ENCODE results near the gene DCAKD. TPM values are rescaled to one million over a fixed set of nuclear protein-coding genes. Genes with fewer than 3 reads are reported as not detected.

Gene DCAKD
- total and polyA plus RNA-seq, 10 of the 15 experiments (the other 5 are each of a cell fraction or from before 2014, with no cell fraction given): 11.6 to 62.7 (median 38.3) TPM

DNA sequence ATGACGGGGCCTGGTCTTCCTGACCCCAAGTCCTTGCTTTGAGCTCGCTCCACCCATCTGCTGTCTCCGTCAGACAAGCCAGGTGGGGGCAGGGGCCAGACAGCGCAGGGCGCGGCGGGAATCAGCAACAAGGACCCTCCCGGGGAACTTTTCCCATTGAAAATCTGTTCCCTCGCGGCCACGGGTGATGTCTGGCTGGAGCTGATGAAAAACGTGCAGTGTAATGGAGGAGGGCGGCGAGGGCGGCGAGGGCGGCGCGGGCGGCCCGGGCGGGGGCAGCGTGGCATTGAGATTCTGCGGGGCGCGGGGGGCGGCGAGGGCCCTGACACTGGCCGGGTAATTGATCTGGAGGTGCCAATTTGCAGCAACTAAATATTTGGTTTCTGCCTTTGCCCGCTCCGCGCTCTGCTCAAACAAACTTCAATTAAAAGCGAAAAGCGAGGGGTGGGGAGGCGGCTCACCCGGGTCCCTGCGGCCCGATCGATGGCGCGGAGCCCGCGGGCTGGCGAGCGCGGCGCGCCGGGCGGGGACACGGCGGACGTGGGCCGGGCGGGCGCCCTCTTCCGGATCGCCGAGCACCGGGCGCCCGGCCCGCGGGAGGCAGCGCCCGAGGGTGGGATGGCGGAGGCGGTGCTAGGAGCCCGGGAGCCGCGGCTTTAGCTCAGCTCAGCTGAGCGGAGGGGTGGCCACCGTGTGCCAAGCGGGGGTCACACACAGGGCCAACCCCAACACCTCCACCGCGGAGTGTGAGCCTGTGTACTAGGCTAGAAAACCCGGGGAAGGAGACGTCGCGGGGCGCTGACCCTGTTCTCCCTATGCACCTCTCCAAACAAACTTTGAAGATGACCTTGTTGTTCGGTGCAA is 32.4 kb downstream of the DCAKD start (continued):
- TF ChIP-seq NR2C1 (IDR thresholded peaks at IDR 0.05) (no peak; the same call in 1 of the 2 replicates), MTA3 (IDR thresholded peaks at IDR 0.05; ENCODE audit: borderline replicate concordance, low read length) (no peak), SPI1 (IDR thresholded peaks at IDR 0.05; ENCODE audit: borderline replicate concordance, insufficient read depth, low read depth, low read length) (no peak), IKZF1 (conservative IDR thresholded peaks at IDR 0.05) (peak; percentile 63), RUNX3 (IDR thresholded peaks at IDR 0.05; ENCODE audit: low read length) (no peak), CREM (IDR thresholded peaks at IDR 0.05; ENCODE audit: low read depth) (no peak), NR2F1 (conservative IDR thresholded peaks at IDR 0.05) (0 out of 2 replicates have a peak, but pooled peaks have one; percentile 16), ZNF217 (IDR thresholded peaks at IDR 0.05) (peak; percentile 65; the same call in 1 of the 2 replicates), MYB (IDR thresholded peaks at IDR 0.05; ENCODE audit: borderline replicate concordance, low read depth, low read length) (no peak), BRCA1 (IDR thresholded peaks at IDR 0.05; ENCODE audit: low read depth, low read length) (no peak), FOXK2 (IDR thresholded peaks at IDR 0.05) (no peak)
- TF ChIP-seq, protein P1, sequence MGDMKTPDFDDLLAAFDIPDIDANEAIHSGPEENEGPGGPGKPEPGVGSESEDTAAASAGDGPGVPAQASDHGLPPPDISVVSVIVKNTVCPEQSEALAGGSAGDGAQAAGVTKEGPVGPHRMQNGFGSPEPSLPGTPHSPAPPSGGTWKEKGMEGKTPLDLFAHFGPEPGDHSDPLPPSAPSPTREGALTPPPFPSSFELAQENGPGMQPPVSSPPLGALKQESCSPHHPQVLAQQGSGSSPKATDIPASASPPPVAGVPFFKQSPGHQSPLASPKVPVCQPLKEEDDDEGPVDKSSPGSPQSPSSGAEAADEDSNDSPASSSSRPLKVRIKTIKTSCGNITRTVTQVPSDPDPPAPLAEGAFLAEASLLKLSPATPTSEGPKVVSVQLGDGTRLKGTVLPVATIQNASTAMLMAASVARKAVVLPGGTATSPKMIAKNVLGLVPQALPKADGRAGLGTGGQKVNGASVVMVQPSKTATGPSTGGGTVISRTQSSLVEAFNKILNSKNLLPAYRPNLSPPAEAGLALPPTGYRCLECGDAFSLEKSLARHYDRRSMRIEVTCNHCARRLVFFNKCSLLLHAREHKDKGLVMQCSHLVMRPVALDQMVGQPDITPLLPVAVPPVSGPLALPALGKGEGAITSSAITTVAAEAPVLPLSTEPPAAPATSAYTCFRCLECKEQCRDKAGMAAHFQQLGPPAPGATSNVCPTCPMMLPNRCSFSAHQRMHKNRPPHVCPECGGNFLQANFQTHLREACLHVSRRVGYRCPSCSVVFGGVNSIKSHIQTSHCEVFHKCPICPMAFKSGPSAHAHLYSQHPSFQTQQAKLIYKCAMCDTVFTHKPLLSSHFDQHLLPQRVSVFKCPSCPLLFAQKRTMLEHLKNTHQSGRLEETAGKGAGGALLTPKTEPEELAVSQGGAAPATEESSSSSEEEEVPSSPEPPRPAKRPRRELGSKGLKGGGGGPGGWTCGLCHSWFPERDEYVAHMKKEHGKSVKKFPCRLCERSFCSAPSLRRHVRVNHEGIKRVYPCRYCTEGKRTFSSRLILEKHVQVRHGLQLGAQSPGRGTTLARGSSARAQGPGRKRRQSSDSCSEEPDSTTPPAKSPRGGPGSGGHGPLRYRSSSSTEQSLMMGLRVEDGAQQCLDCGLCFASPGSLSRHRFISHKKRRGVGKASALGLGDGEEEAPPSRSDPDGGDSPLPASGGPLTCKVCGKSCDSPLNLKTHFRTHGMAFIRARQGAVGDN (IDR thresholded peaks at IDR 0.05): 0 out of 2 replicates have a peak, but pooled peaks have one; percentile 52
- TF ChIP-seq, protein P2, sequence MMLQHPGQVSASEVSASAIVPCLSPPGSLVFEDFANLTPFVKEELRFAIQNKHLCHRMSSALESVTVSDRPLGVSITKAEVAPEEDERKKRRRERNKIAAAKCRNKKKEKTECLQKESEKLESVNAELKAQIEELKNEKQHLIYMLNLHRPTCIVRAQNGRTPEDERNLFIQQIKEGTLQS (IDR thresholded peaks at IDR 0.05; ENCODE audit: borderline replicate concordance, extremely low read depth, low read depth, low read length): no peak
- TF ChIP-seq, protein P3, sequence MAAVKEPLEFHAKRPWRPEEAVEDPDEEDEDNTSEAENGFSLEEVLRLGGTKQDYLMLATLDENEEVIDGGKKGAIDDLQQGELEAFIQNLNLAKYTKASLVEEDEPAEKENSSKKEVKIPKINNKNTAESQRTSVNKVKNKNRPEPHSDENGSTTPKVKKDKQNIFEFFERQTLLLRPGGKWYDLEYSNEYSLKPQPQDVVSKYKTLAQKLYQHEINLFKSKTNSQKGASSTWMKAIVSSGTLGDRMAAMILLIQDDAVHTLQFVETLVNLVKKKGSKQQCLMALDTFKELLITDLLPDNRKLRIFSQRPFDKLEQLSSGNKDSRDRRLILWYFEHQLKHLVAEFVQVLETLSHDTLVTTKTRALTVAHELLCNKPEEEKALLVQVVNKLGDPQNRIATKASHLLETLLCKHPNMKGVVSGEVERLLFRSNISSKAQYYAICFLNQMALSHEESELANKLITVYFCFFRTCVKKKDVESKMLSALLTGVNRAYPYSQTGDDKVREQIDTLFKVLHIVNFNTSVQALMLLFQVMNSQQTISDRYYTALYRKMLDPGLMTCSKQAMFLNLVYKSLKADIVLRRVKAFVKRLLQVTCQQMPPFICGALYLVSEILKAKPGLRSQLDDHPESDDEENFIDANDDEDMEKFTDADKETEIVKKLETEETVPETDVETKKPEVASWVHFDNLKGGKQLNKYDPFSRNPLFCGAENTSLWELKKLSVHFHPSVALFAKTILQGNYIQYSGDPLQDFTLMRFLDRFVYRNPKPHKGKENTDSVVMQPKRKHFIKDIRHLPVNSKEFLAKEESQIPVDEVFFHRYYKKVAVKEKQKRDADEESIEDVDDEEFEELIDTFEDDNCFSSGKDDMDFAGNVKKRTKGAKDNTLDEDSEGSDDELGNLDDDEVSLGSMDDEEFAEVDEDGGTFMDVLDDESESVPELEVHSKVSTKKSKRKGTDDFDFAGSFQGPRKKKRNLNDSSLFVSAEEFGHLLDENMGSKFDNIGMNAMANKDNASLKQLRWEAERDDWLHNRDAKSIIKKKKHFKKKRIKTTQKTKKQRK (IDR thresholded peaks at IDR 0.05; ENCODE audit: low read depth, low read length): no peak
- TF ChIP-seq, protein P4, sequence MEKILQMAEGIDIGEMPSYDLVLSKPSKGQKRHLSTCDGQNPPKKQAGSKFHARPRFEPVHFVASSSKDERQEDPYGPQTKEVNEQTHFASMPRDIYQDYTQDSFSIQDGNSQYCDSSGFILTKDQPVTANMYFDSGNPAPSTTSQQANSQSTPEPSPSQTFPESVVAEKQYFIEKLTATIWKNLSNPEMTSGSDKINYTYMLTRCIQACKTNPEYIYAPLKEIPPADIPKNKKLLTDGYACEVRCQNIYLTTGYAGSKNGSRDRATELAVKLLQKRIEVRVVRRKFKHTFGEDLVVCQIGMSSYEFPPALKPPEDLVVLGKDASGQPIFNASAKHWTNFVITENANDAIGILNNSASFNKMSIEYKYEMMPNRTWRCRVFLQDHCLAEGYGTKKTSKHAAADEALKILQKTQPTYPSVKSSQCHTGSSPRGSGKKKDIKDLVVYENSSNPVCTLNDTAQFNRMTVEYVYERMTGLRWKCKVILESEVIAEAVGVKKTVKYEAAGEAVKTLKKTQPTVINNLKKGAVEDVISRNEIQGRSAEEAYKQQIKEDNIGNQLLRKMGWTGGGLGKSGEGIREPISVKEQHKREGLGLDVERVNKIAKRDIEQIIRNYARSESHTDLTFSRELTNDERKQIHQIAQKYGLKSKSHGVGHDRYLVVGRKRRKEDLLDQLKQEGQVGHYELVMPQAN (conservative IDR thresholded peaks at IDR 0.05): no peak
- TF ChIP-seq, protein P5, sequence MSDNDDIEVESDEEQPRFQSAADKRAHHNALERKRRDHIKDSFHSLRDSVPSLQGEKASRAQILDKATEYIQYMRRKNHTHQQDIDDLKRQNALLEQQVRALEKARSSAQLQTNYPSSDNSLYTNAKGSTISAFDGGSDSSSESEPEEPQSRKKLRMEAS (IDR thresholded peaks at IDR 0.05; ENCODE audit: low read depth, low read length): no peak
